Transverse colon (tissue), 4 donors: Measurements from ENCODE around the gene PLD3.

ENCODE experiments used
- CTCF ChIP-seq, 5 experiments: fragments of 200-600 bp in 3 of 5; fragments of 450-650 bp in 2 of 5; sonication (generic) in 3 of 5; IDR thresholded peaks; 1 replicate in 2 of 5; 2 replicates in 3 of 5; pipeline ENCODE4 v1.5.1; 2016 to 2017; ENCODE audit warnings: antibody characterized with exemption in 5 of 5, inconsistent platforms in 3 of 5, mild to moderate bottlenecking in 2 of 5, moderate library complexity in 1 of 5
- POLR2A ChIP-seq: fragments of 450-650 bp; IDR thresholded peaks from one replicate; pipeline ENCODE4 v1.6.1; 2016; ENCODE audit warnings: antibody characterized with exemption, mild to moderate bottlenecking, moderate library complexity
- POLR2AphosphoS5 ChIP-seq, 3 donors: sonication (generic); formaldehyde crosslinking; IDR thresholded peaks; one replicate each; pipeline ENCODE4 v1.6.1; 2016; ENCODE audit warnings: antibody characterized with exemption in 3 of 3

- TF ChIP-seq POLR2AphosphoS5 (IDR thresholded peaks at IDR 0.05), result no peak
- no peak for TF ChIP-seq CTCF (IDR thresholded peaks at IDR 0.05)
- TF ChIP-seq POLR2A, result no peak
These were observed 70.6 kb downstream of the PLD3 start for GRCh38 chr19:40419066-40419612.
